GM19372 (cell line): ENCODE results near the gene ANXA9.

Experiments
- ATAC-seq: cut with Tn5 transposase; IDR thresholded peaks from one replicate; pipeline ENCODE4 v1.9.1; 2021; ENCODE audit warnings: mild to moderate bottlenecking, low read depth, moderate library complexity; ENCODE audit not compliant: unreplicated experiment

ANXA9 gene

DNA sequence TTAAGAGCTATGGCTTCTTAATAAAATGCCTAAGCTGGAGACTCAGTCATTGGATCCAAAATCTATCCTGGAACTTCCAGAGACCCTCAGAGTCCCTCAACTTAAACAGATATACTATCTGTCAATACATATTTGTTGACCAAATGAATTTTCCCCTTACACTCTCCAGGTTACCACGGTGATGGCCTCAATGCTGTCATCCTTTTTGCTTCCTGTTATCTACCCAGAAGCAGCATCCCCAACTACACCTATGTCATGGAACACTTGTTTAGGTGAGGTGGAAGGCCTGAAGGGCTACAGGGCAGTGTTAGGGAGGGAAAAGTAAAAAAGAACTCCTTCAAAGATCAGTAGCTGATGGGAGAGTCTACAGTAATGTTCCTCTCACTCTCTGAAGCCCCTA lies 61.1 kb downstream of the ANXA9 start:
- no peak for ATAC-seq
